Stimulated activated naive CD8-positive, alpha-beta T cell treated with anti-CD3 and anti-CD28 coated beads, Interleukin-15, amount 100 ng/mL, for 72 hours (primary cell): Measurements from ENCODE around the gene TTC27.
A peak's percentile ranks its signal among the peaks of the same experiment; 100 is the strongest.

ENCODE experiments used
- ATAC-seq: fragments of 150-1000 bp; cut with Tn5 transposase; 2 replicates; pipeline ENCODE4 v1.10.0; 2021; ENCODE audit warnings: mild to moderate bottlenecking, moderate library complexity
- DNase-seq, 2 donors: peaks; one replicate each; pipeline ENCODE4 v3.0.0; 2021 to 2022
- H3K27ac Mint-ChIP-seq, 2 donors: one replicate each; pipeline ENCODE4 v1.8.0; 2022; ENCODE audit warnings: mild to moderate bottlenecking in 2 of 2, mixed read lengths in 2 of 2, moderate library complexity in 2 of 2
- H3K27me3 Mint-ChIP-seq: one replicate; pipeline ENCODE4 v1.8.0; 2022; ENCODE audit warnings: mixed read lengths
- H3K4me1 Mint-ChIP-seq: one replicate; pipeline ENCODE4 v1.8.0; 2022; ENCODE audit warnings: mild to moderate bottlenecking, mixed read lengths
- H3K4me3 Mint-ChIP-seq, 2 donors: one replicate each; pipeline ENCODE4 v1.8.0; 2022; ENCODE audit warnings: mild to moderate bottlenecking in 2 of 2, mixed read lengths in 2 of 2, moderate library complexity in 1 of 2
- H3K9me3 Mint-ChIP-seq, 2 donors: one replicate each; pipeline ENCODE4 v1.8.0; 2022; ENCODE audit warnings: mixed read lengths in 2 of 2

TTC27 gene

DNA sequence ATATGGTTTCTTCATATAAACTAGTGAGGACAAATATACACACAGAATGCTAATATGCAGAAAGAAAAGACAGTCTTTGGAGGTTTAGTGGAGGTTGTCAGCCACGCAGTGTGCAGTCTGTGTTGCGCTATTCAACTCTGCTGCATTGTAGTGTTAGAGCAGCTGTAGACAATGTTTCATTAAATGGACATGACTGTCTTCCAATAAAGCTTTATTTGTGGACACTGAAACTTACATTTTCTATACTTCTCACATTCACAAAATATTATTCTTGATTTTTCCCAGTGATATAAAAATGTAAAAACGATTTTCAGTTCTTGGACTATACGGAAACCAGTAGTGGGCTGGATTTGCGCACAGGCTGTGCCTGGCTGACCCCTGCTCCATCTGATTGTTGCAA is 13.3 kb downstream of the TTC27 start:
- Mint-ChIP-seq H3K27ac (no peak overlapping the region), H3K4me1 (no peaks in the 10 kb centered on the region), H3K27me3 (no peaks in the 10 kb centered on the region), H3K9me3 (no peaks in the 10 kb centered on the region), H3K4me3 (no peak overlapping the region)
- no peak for ATAC-seq
- no peak for DNase-seq

DNA sequence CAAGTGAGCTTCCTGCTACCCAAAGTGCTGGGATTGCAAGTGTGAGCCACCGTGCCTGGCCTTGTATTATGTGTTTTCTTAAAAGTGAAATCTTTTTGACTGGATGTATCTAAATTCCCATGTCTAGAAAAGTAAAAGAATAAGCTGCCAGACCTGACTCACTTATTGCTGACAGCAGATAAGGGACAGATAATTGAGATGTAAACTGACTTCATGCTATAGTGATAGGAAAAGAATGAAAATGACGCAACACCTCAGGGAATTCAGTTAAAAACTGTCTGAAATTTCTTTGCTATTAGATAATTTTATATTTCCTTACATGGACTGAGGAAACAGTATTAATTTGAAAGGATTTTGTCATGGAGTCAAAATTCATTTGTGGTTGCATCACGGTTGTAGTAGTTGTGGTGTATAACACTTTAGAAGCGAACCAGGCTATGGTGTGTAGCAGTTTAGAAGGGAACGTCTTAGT is 19.4 kb downstream of the TTC27 start:
- H3K27me3 Mint-ChIP-seq: no peaks in the 10 kb centered on the region
- no peak for ATAC-seq
- no peak for DNase-seq
- H3K4me1 Mint-ChIP-seq: no peaks in the 10 kb centered on the region
- no peaks in the 10 kb centered on the region for H3K9me3 Mint-ChIP-seq
- no peak overlapping the region for H3K4me3 Mint-ChIP-seq
- H3K27ac Mint-ChIP-seq: no peak overlapping the region

DNA sequence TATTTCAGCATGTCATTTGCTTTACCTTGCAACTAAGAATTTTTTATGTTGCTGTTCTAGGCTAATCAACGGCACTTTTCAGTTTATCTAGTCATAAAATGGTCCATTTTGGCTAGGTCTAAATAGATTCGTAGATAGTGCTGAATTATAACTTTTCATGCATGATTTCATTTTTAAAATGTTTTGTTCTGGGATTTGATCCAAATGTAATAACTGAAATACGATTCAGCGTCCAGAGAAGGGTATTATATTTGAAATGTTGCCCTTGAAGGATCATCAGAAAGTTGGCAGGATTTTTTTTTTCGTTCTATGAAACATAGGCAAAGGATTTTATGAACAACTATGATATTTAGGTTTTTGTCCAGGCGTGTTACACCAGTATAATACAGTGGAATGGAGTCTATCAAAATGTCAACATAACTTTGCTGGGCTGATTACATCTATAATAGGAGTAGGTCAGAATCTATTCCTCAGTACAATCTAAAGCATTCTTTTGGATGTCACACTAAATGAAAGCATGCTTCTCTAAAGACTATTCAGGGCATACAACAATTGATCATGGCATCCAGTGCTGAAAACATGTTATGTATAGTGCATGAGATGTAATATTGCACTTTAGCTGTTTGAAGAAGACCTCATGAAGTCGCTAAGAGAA is 24.8 kb downstream of the TTC27 start:
- H3K27ac Mint-ChIP-seq: no peak overlapping the region
- no peaks in the 10 kb centered on the region for H3K4me1 Mint-ChIP-seq
- no peak for DNase-seq
- no peaks in the 10 kb centered on the region for H3K9me3 Mint-ChIP-seq
- no peak overlapping the region for H3K4me3 Mint-ChIP-seq
- H3K27me3 Mint-ChIP-seq: no peaks in the 10 kb centered on the region
- no peak for ATAC-seq

DNA sequence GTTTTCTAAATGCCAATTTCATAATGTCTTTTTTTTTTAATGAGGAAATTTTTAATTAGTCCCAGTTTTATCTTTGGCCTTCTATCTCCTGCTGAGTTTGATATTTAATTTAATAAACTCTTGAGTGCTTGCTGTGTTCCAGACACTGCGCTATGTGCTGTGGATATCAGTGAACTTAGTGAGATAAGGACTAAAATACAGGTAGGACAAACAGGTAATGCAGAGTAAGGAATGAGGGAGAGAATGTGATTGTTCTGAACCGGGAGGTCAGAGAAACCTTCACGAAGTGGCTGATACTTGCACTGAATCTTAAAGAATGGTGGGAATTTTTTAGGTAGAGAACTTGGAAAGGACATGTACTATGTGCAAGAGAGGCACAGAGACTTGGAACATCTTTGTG is 28.2 kb downstream of the TTC27 start:
- ATAC-seq: no peak
- peaks cover 3 to 6% of the 10 kb centered on the region in 2 donors for H3K9me3 Mint-ChIP-seq
- H3K4me1 Mint-ChIP-seq: no peaks in the 10 kb centered on the region
- H3K4me3 Mint-ChIP-seq: no peak overlapping the region
- DNase-seq: no peak
- no peaks in the 10 kb centered on the region for H3K27me3 Mint-ChIP-seq
- no peak overlapping the region for H3K27ac Mint-ChIP-seq

DNA sequence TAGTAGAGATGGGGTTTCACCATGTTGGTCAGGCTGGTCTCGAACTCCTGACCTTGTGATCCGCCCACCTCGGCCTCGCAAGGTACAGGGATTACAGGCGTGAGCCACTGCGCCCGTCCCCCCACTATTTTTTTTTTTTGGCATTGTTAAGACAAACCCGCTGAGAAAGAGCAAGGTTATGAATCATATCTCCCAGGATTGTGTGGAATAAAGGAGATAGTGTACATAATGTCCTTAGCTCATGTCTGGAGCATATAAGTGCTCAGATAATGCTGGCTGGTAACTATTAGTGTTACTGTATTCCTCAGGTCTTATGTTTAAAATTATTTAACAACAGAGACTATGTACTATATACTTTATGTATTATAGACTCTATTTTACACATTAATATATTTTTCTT is 36.0 kb downstream of the TTC27 start:
- no peaks in the 10 kb centered on the region for H3K27me3 Mint-ChIP-seq
- no peak for ATAC-seq
- no peak overlapping the region for H3K4me3 Mint-ChIP-seq
- H3K27ac Mint-ChIP-seq: no peak overlapping the region
- peaks cover 8% of the 10 kb centered on the region for H3K4me1 Mint-ChIP-seq
- peaks cover 3 to 6% of the 10 kb centered on the region in 2 donors for H3K9me3 Mint-ChIP-seq
- DNase-seq: no peak

DNA sequence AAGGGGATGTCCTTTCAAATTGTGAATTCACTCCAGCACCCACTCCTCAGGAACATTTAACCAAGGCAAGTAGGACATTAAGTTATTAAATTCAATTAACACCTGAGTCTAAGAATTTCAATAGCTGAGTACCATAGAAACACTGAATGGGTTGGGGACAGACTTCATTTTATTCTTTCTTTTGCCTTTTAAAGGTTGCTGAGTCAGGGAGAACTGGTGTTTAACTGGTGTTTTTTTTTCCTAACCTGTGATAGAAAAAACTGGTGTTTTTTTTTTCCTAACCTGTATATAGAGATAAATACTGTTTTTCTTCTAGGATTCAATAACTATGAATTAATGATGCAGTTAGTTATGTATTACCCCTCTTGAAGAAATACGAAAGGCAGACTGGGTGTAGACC is 38.9 kb downstream of the TTC27 start:
- no peaks in the 10 kb centered on the region for H3K27me3 Mint-ChIP-seq
- no peak for ATAC-seq
- H3K4me1 Mint-ChIP-seq: peaks cover 2% of the 10 kb centered on the region
- no peak for DNase-seq
- no peak overlapping the region for H3K4me3 Mint-ChIP-seq
- no peaks in the 10 kb centered on the region for H3K9me3 Mint-ChIP-seq
- peak overlapping the region in 1 of 2 donors; percentile 34 for H3K27ac Mint-ChIP-seq

DNA sequence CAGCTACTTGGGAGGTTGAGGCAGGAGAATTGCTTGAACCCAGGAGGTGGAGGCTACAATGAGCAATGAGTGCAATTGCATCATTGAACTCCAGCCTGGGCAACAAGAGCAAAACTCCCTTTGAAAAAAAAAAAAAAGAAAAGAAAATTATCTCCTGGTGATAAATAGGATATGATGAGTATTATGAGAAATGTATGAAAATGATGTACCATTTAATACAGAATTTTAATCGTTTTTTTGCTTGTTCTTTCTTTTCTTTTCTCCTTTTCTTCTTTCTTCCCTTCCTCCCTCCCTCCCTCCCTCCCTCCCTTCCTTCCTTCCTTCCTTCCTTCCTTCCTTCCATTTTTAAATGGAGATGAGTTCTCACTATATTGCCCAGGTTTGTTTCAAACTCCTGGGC is 40.4 kb downstream of the TTC27 start:
- Mint-ChIP-seq H3K9me3 (no peaks in the 10 kb centered on the region), H3K27ac (peak overlapping the region in 1 of 2 donors; percentile 90), H3K4me1 (no peaks in the 10 kb centered on the region), H3K4me3 (no peak overlapping the region), H3K27me3 (no peaks in the 10 kb centered on the region)
- no peak for ATAC-seq
- no peak for DNase-seq

DNA sequence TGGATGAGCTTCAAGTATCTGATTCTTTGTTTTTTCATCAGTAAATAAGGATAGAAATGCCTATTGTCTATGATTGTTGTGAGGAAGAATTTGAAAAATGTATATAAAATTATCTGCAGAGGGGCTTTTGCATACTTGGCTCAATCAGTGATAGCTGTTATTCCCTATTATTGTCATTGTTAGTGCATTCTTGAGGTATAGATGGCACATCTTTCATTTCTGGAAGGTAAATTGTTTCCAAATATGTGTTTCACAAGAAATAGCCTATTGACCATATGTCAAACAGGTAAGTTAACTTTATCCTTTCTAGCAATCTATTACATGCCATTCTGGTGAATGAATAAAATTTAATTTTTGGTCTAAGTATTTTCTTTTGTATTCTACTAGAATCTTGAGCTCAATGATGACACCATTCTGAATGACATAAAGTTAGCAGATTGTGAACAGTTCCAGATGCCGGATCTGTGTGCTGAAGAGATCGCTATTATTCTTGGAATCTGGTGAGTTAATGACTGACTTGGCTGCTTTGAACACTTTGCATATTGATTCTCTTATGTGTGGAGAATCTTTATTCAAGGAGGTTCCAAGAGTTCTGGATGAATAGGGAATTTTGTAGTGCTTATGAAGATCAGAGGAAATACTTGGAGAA is 44.2 kb downstream of the TTC27 start:
- DNase-seq (no peak), ATAC-seq (no peak)
- no peak overlapping the region for H3K27ac Mint-ChIP-seq
- H3K27me3 Mint-ChIP-seq: no peaks in the 10 kb centered on the region
- no peak overlapping the region for H3K4me3 Mint-ChIP-seq
- no peaks in the 10 kb centered on the region for H3K4me1 Mint-ChIP-seq
- no peaks in the 10 kb centered on the region for H3K9me3 Mint-ChIP-seq

DNA sequence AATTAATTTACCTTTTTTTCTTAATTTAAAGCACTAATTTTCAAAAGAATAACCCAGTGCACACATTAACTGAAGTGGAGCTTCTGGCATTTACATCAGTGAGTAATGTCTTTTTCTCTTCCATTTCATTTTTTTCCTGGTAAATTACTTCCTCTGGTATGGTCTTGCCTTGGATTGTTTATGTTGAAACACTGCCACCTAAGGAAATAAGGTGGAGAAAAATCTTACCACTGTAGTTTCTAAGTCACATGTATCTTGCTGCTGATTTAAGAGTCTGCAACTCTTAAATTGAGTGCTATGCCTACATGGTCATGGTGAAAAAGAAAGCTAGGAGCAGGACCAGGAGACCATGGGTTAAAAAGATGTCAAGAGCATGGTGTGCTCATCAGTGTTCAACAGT is 51.0 kb downstream of the TTC27 start:
- Mint-ChIP-seq H3K27me3 (no peaks in the 10 kb centered on the region), H3K4me1 (no peaks in the 10 kb centered on the region), H3K4me3 (no peak overlapping the region), H3K27ac (no peak overlapping the region), H3K9me3 (no peaks in the 10 kb centered on the region)
- ATAC-seq (no peak), DNase-seq (no peak)

DNA sequence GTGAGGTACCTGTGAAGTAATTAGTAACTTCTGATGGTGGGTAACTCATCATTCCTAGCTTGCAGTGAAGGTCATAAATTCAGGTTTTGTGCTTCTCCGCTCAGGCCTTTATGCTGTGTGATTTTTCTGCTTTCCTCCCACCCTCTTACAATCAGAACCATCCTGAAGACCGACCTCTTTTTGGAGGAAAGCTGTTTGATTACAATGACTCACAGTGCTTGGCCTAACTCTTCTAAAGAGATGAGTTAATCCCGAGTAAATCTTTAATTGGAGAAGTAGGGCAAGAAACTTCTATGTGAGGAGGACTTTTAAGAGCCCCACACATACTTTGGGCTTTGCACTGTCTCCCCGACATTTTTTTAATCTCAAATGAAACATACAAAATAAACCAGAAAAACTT is 53.1 kb downstream of the TTC27 start:
- Mint-ChIP-seq H3K27ac (no peak overlapping the region), H3K27me3 (no peaks in the 10 kb centered on the region), H3K4me3 (no peak overlapping the region), H3K4me1 (no peaks in the 10 kb centered on the region), H3K9me3 (no peaks in the 10 kb centered on the region)
- ATAC-seq: no peak
- no peak for DNase-seq

DNA sequence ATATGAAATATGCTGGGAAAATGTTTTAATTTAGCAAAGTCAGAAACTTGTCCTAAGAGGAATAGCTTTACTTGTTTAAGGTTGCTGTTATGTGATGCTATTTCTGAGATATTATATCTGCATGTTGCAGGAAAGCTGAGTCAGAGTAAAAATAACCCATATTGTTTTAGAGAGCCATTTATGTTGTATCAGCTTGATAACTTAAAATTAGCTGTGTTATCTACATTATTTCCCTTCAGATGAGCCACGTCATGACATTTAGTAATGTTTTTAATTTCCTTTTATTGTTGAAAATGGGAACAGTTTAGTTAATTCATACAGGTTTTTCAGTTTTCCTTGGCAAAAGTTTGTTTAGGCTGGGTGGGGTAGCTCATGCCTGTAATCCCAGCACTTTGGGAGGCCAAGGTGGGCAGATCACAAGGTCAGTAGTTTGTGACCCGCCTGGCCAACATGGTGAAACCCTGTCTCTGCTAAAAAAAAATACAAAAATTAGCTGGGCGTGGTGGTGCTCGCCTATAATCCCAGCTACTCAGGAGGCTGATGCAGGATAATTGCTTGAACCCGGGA is 55.8 kb downstream of the TTC27 start:
- no peaks in the 10 kb centered on the region for H3K9me3 Mint-ChIP-seq
- H3K4me3 Mint-ChIP-seq: no peak overlapping the region
- no peaks in the 10 kb centered on the region for H3K27me3 Mint-ChIP-seq
- no peak for ATAC-seq
- DNase-seq: no peak
- H3K27ac Mint-ChIP-seq: peak overlapping the region in 1 of 2 donors; percentile 76
- H3K4me1 Mint-ChIP-seq: peaks cover 7% of the 10 kb centered on the region

DNA sequence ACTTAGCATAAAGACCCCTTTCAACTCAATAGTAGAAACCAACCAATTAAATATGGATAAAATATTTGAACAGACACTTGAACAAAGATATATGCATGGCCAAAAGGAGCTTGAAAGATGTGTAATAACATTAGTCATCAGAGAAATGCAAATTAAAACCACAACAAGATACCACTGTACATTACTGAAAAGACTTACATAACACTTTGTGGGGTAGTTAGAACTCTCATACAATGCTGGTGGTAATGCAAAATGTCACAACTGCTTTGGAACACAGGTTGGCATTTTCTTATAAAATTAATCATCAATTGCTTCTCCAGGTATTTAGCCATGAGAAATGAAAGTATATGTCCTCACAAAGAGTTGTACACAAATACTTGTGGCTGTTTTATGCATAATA is 60.7 kb downstream of the TTC27 start:
- H3K9me3 Mint-ChIP-seq: no peaks in the 10 kb centered on the region
- DNase-seq (no peak), ATAC-seq (peak; percentile 99)
- H3K4me3 Mint-ChIP-seq: no peak overlapping the region
- H3K27me3 Mint-ChIP-seq: no peaks in the 10 kb centered on the region
- H3K27ac Mint-ChIP-seq: no peak overlapping the region
- H3K4me1 Mint-ChIP-seq: peaks cover 13% of the 10 kb centered on the region

DNA sequence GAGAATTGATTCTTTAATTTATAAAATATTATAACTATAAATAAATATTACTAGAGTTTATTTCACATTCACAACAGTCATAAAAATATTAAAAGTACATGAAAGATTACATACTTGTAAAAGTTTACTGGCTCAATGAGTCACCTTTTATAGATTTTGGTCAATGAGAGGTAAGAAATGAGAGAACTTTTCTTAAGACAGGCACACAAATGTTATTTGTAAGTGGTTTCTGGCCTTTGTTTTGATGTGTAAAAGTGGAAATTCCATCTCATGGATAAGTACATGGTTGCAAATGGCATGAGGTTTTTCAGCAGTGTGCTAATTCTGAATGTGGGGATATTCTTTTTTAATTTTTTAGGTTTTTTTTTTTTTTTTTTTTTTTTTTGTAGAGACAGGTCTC is 63.8 kb downstream of the TTC27 start:
- DNase-seq (no peak), ATAC-seq (no peak)
- peaks cover 13% of the 10 kb centered on the region for H3K4me1 Mint-ChIP-seq
- no peak overlapping the region for H3K4me3 Mint-ChIP-seq
- no peaks in the 10 kb centered on the region for H3K27me3 Mint-ChIP-seq
- no peak overlapping the region for H3K27ac Mint-ChIP-seq
- no peaks in the 10 kb centered on the region for H3K9me3 Mint-ChIP-seq

DNA sequence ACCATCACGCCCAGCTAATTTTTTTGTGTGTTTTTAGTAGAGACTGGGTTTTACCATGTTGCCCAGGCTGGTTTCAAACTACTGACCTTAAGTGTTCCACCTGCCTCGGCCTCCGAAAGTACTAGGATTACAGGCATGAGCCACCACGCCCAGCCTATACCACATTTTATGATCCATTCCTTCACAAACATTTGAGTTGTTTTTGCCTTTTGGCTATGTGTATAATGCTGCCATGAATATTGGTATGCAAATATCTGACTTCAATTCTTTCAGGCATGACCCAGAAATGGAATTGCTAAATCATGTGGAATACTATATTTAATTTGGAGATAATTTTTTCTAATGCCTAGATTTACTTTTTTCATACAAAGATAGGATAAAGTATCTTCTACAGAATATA is 68.6 kb downstream of the TTC27 start:
- ATAC-seq (no peak), DNase-seq (no peak)
- Mint-ChIP-seq H3K4me1 (no peaks in the 10 kb centered on the region), H3K27me3 (no peaks in the 10 kb centered on the region), H3K27ac (no peak overlapping the region), H3K9me3 (no peaks in the 10 kb centered on the region), H3K4me3 (no peak overlapping the region)

DNA sequence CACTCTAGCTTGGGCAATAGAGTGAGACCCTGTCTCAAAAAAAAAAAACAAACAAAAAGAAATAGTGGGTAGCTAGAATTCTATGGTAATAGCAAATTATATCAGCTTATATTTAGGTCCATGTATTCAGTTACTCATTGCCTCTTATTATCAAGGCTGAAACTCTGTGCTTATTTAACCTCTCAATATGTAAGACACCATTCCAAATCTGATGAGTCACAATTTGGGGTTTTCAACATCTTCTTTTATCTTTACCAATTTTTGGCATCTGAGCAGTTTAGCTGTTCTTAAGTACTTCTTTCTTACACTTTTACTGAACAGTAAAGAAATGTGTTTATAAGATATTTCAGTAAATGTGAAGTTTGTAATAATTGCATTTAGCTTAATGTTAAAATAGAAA is 69.3 kb downstream of the TTC27 start:
- Mint-ChIP-seq H3K9me3 (no peaks in the 10 kb centered on the region), H3K4me3 (no peak overlapping the region), H3K27me3 (no peaks in the 10 kb centered on the region), H3K4me1 (peaks cover 1% of the 10 kb centered on the region), H3K27ac (no peak overlapping the region)
- no peak for ATAC-seq
- no peak for DNase-seq

DNA sequence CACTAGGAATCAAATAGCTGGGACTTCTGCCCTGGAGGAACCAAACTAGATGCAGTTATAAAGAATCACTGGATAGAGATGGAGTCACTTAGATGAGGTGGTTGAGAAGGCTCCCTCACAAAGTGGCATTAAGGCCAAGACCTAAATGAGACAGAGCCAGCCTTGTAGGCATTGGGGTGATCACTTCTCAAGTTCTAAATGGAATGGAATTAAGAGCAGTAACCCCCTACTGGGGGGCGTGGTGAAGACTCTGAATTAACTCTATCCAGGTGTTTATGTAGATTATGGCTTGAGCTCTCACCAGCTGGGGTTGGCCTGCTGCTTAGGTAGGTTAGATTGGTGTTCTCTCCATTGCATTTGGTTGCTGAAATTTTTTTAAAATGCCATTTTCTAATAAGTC is 71.3 kb downstream of the TTC27 start:
- no peak overlapping the region for H3K4me3 Mint-ChIP-seq
- peaks cover 5% of the 10 kb centered on the region for H3K4me1 Mint-ChIP-seq
- no peaks in the 10 kb centered on the region for H3K27me3 Mint-ChIP-seq
- DNase-seq: no peak
- no peak overlapping the region for H3K27ac Mint-ChIP-seq
- no peaks in the 10 kb centered on the region for H3K9me3 Mint-ChIP-seq
- ATAC-seq: no peak

DNA sequence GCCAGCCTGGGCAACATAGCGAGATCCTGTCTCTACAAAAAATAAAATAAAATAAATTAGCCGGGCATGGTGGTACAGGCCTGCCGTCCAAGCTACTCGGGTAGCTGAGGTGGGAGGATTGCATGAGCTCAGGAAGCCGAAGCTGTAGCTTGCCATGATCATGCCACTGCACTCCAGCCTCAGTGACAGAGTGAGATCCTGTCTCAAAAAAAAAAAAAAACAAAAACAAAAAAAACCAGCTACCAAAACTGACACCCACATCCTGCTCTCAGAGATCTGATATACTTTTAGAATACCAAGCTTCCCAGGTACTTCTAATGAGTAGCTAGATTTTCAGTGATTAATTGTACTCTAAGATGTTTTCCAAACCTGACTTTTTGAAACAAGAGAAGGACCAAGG is 74.0 kb downstream of the TTC27 start:
- no peak overlapping the region for H3K27ac Mint-ChIP-seq
- DNase-seq (no peak), ATAC-seq (no peak)
- H3K4me1 Mint-ChIP-seq: peaks cover 5% of the 10 kb centered on the region
- H3K9me3 Mint-ChIP-seq: no peaks in the 10 kb centered on the region
- H3K4me3 Mint-ChIP-seq: no peak overlapping the region
- H3K27me3 Mint-ChIP-seq: no peaks in the 10 kb centered on the region
